DMS114 treated with DMSO at 0.1 percent for 48 hours (cell line): ENCODE measurements around the gene ZCWPW2.
A peak's percentile ranks its signal among the peaks of the same experiment; 100 is the strongest.

Experiments used
- DNase-seq: peaks from one replicate; lab custom pipeline; 2025; ENCODE audit not compliant: unreplicated experiment; lab: John Stamatoyannopoulos, UW

The ZCWPW2 gene

GRCh38 chr3:28348629-28349468 is at the start of gene ZCWPW2, which contains the start of gene AZI2:
TSS of gene ZCWPW2 (plus strand) at chr3:28348721. CDS start at chr3:28413069, 64,348 bp downstream.
TSS of gene AZI2 (minus strand) at chr3:28348824. CDS start at chr3:28340617, 8,207 bp downstream.
- DNase-seq = peak; percentile 85

GRCh38 chr3:28299705-28300104 is 48.8 kb upstream of the ZCWPW2 start:
- no peak for DNase-seq

GRCh38 chr3:28300345-28300962 is 48.1 kb upstream of the ZCWPW2 start:
- no peak for DNase-seq

GRCh38 chr3:28301688-28302087 is 46.8 kb upstream of the ZCWPW2 start:
- no peak for DNase-seq

- no peak for DNase-seq
Measured at GRCh38 chr3:28308196-28308595, 40.3 kb upstream of the ZCWPW2 start.

- DNase-seq = no peak
Measured at GRCh38 chr3:28315711-28316110, 32.8 kb upstream of the ZCWPW2 start.

- DNase-seq = no peak
Measured at GRCh38 chr3:28316226-28316625, 32.3 kb upstream of the ZCWPW2 start.

GRCh38 chr3:28317438-28318022 is 31.0 kb upstream of the ZCWPW2 start:
- DNase-seq = peak; percentile 7

- no peak for DNase-seq
Measured at GRCh38 chr3:28320981-28321380, 27.5 kb upstream of the ZCWPW2 start.

- no peak for DNase-seq
Measured at GRCh38 chr3:28322464-28322863, 26.1 kb upstream of the ZCWPW2 start.

GRCh38 chr3:28326458-28326926 is 22.0 kb upstream of the ZCWPW2 start:
- DNase-seq = no peak

- peak; percentile 10 for DNase-seq
Measured at GRCh38 chr3:28328188-28329151, 20.1 kb upstream of the ZCWPW2 start.

GRCh38 chr3:28334552-28334951 is 14.0 kb upstream of the ZCWPW2 start:
- DNase-seq = no peak

- no peak for DNase-seq
Measured at GRCh38 chr3:28335246-28335645, 13.3 kb upstream of the ZCWPW2 start.

- DNase-seq = no peak
Measured at GRCh38 chr3:28337230-28337629, 11.3 kb upstream of the ZCWPW2 start.

- no peak for DNase-seq
Measured at GRCh38 chr3:28343144-28343543, 5.4 kb upstream of the ZCWPW2 start.

- no peak for DNase-seq
Measured at GRCh38 chr3:28345690-28346089, 2.8 kb upstream of the ZCWPW2 start.

GRCh38 chr3:28347374-28348264 is 902 bp upstream of the ZCWPW2 start:
- no peak for DNase-seq

- peak; percentile 46 for DNase-seq
Measured at GRCh38 chr3:28348265-28348628, 274 bp upstream of the ZCWPW2 start.
